ENCODE results near the gene GNAI1. TPM values are rescaled to one million over a fixed set of nuclear protein-coding genes. Genes with fewer than 3 reads are reported as not detected.

The GNAI1 gene
- total RNA-seq, 2 experiments from 2014 or later = not detected

DNA sequence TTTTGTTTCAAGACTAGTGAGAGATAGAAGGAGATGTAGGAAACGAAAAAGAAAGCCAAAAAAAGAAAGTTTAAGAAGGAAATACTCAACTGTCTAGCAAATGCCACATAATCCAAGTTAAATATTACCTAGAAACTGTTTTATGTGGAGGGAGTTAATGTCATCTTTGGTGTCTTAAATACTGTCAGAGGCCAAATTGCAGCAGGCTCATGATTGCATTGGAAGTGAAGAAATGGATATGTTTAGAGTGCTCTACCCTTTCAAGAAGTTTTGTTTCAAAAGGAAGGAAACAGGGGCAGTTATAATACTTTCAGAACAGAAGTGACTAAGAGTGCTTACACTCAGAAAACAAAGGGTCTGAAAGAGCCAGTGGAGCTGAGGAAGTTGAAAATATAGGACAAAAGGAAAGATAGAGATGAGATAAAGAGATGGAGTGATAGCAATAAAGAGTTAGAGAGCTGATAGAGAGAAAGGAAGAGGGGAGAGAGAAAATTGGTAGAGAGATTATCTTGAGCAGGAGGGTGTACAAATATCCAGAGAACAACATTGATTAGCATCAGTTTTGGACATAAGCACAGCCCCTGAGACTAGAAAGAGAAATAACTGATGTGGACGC is 28.0 kb upstream of the GNAI1 start:
- H3K9me3 Mint-ChIP-seq (ENCODE audit: insufficient read depth) = no peaks in the 10 kb centered on the region
- ATAC-seq (peak; percentile 30), DNase-seq (no peak)
- peak overlapping the region; percentile 50 for H3K27ac Mint-ChIP-seq
- no peak overlapping the region for H3K4me3 Mint-ChIP-seq
- peaks cover 29% of the 10 kb centered on the region for H3K4me1 Mint-ChIP-seq (ENCODE audit: low read depth)
- peaks cover 2% of the 10 kb centered on the region for H3K27me3 Mint-ChIP-seq (ENCODE audit: low read depth)
- ChIA-PET POLR2A (interaction anchor here (0.9 kb wide), 1 partner anchor 27 kb away, joined by 3 read pairs; no protein-coding TSS in a partner anchor), CTCF (interaction anchor here (1.0 to 4.7 kb wide), 4 partner anchors 10 to 47 kb away, joined by 3 to 24 read pairs (median 3); partner anchors contain the start of gene GNAI1)
- H3K36me3 Mint-ChIP-seq (ENCODE audit: low read depth) = no peaks in the 10 kb centered on the region

DNA sequence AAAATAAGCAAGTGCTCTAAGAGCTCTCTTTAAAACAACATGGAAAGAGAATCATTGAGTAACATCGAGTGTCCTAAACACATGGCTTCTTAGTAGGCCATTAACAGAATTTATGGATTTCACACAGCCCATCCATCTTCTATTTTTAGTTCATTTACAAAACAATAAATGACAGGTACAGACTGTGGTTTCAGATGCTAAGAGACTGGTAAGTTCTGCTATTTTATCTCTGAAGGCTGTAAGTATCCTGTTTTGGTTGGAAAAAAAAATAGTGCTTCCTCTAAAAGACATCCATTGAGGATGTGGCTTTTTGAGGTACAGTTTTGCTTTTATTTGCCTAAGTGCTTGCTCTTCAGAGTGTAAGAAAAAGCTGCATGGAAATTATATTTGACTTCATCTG is 27.4 kb upstream of the GNAI1 start:
- peaks cover 29% of the 10 kb centered on the region for H3K4me1 Mint-ChIP-seq (ENCODE audit: low read depth)
- no peaks in the 10 kb centered on the region for H3K9me3 Mint-ChIP-seq (ENCODE audit: insufficient read depth)
- CTCF ChIA-PET = interaction anchor here (1.0 to 4.7 kb wide), 4 partner anchors 11 to 47 kb away, joined by 3 to 24 read pairs (median 3); partner anchors contain the start of gene GNAI1
- POLR2A ChIA-PET = interaction anchor here (0.9 kb wide), 1 partner anchor 27 kb away, joined by 3 read pairs; no protein-coding TSS in a partner anchor
- H3K36me3 Mint-ChIP-seq (ENCODE audit: low read depth) = no peaks in the 10 kb centered on the region
- H3K27ac Mint-ChIP-seq = peak overlapping the region; percentile 50
- no peak overlapping the region for H3K4me3 Mint-ChIP-seq
- peaks cover 2% of the 10 kb centered on the region for H3K27me3 Mint-ChIP-seq (ENCODE audit: low read depth)
- ATAC-seq = peak; percentile 81
- DNase-seq = no peak

DNA sequence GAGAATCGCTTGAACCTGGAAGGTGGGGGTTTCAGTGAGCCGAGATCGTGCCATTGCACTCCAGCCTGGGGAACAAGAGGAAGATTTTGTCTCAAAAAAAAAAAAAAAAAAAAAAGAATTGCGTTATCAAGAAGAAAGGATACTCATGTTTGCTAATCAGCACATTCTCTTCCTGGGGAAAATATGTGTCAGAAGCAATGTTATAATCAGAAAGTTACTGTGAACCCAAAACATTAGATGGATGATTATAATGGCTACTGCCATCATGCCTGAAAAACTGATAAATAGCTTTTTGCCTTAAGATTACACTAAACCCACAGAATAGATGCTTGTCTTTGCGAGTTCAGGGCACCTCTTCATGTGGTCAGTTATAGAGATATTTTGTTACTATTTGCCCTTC is 24.3 kb upstream of the GNAI1 start:
- H3K4me1 Mint-ChIP-seq (ENCODE audit: low read depth) = peaks cover 27% of the 10 kb centered on the region
- H3K4me3 Mint-ChIP-seq = no peak overlapping the region
- ChIA-PET POLR2A (no interaction called here), CTCF (interaction anchor here (0.7 kb wide), 1 partner anchor 14 kb away, joined by 3 read pairs; no protein-coding TSS in a partner anchor)
- no peaks in the 10 kb centered on the region for H3K36me3 Mint-ChIP-seq (ENCODE audit: low read depth)
- ATAC-seq (no peak), DNase-seq (no peak)
- H3K27ac Mint-ChIP-seq = no peak overlapping the region
- H3K27me3 Mint-ChIP-seq (ENCODE audit: low read depth) = peaks cover 4% of the 10 kb centered on the region
- H3K9me3 Mint-ChIP-seq (ENCODE audit: insufficient read depth) = no peaks in the 10 kb centered on the region

DNA sequence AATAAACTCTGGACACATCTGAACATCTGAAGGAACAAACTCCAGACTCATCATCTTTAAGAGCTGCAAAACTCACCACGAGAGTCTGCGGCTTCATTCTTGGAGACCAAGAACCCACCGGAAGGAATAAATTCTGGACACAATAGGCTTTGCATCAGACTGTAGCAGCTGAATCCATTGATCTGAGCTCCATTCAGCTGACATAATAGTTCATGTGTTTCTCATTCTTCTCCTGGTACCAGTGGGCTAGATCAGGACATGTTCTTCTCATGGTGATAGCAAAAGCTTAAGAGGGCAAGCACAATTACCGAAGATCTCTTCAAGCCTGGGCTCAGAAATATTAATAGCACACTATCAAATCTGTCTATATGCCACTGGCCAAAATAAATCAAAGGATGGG is 20.5 kb upstream of the GNAI1 start:
- ATAC-seq (no peak), DNase-seq (no peak)
- Mint-ChIP-seq H3K27me3 (ENCODE audit: low read depth) (peaks cover 7% of the 10 kb centered on the region), H3K4me3 (no peak overlapping the region), H3K9me3 (ENCODE audit: insufficient read depth) (no peaks in the 10 kb centered on the region), H3K4me1 (ENCODE audit: low read depth) (no peaks in the 10 kb centered on the region), H3K36me3 (ENCODE audit: low read depth) (no peaks in the 10 kb centered on the region), H3K27ac (no peak overlapping the region)
- ChIA-PET POLR2A (no interaction called here), CTCF (interaction anchor here (1.0 to 1.6 kb wide), 5 partner anchors 16 to 53 kb away, joined by 3 to 5 read pairs (median 3); partner anchors contain the start of gene GNAI1)

DNA sequence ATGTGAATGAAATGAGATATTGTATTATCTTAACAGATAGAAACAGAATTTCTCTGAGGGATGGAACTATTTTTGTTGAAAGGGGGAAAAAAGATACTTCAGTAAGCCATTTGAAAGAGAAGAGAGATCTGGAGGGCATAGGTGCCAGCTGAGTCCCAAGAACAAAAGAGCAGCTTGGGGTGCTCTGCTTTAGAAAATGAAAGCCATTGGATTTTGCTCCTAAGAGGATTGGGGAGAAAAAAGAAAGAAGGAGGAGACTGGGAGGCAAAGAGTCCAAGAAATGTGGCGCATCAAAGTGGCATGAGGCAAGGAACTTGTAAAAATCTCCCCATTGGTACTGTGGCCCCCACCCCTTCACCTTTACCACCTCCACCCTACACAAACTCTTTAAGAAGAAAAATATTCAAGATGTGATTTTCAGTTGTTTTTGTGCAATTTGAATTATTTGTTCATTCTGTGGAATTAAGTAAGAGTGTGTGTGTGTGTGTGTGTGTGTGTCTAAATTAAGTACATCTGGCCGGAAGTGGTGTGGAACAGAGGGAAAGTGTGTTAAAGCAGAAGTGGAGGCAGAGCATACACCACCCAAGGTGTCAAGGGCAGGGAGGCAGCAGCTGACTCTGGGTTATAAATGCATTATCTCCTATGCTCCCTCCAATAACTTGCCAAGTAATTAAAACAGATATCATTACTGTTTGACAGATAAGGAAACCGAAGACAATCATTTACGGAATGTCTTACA is 9.9 kb upstream of the GNAI1 start:
- ChIA-PET POLR2A (no interaction called here), CTCF (no interaction called here)
- no peak overlapping the region for H3K4me3 Mint-ChIP-seq
- peaks cover 19% of the 10 kb centered on the region for H3K27me3 Mint-ChIP-seq (ENCODE audit: low read depth)
- H3K36me3 Mint-ChIP-seq (ENCODE audit: low read depth) = no peaks in the 10 kb centered on the region
- no peak overlapping the region for H3K27ac Mint-ChIP-seq
- ATAC-seq (no peak), DNase-seq (no peak)
- H3K4me1 Mint-ChIP-seq (ENCODE audit: low read depth) = peaks cover 6% of the 10 kb centered on the region
- no peaks in the 10 kb centered on the region for H3K9me3 Mint-ChIP-seq (ENCODE audit: insufficient read depth)

DNA sequence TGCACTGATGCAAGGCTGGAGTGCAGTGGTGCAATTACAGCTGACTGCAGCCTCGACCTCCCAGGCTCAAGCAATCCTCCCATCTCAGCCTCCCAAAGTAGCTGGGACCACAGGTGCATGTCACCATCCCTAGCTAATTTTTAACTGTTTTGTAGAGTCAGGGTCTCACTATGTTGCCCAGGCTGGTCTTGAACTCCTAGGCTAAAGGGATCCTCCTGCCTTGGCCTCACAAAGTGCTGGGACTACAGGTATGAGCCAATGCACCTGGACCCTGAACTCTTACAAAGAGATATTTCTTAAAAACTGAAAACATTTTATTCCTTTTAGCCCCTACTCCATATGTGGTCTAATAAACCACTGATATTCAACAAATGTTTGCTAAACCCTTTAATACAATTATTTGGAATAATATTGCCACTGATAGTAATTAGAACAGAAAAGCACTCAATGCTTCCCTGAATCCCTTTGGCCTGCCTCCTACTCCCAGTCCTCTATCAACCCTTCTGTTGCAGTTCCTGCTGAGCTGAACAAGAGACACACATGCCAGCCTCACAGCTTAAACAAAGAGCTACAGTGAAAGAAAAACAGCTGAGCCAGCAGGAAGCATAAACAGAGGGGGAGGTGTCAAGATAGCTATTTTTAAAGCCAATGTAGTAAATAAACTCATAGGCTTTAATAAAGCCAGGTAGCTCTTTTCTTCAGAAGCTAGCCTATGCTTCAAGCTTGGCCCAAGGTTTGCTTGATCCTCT is 7.0 kb upstream of the GNAI1 start:
- peaks cover 23% of the 10 kb centered on the region for H3K27me3 Mint-ChIP-seq (ENCODE audit: low read depth)
- H3K4me3 Mint-ChIP-seq = no peak overlapping the region
- no peak for DNase-seq
- H3K27ac Mint-ChIP-seq = no peak overlapping the region
- peaks cover 6% of the 10 kb centered on the region for H3K4me1 Mint-ChIP-seq (ENCODE audit: low read depth)
- ATAC-seq = no peak
- POLR2A ChIA-PET = no interaction called here
- H3K9me3 Mint-ChIP-seq (ENCODE audit: insufficient read depth) = no peaks in the 10 kb centered on the region
- CTCF ChIA-PET = no interaction called here
- H3K36me3 Mint-ChIP-seq (ENCODE audit: low read depth) = no peaks in the 10 kb centered on the region

DNA sequence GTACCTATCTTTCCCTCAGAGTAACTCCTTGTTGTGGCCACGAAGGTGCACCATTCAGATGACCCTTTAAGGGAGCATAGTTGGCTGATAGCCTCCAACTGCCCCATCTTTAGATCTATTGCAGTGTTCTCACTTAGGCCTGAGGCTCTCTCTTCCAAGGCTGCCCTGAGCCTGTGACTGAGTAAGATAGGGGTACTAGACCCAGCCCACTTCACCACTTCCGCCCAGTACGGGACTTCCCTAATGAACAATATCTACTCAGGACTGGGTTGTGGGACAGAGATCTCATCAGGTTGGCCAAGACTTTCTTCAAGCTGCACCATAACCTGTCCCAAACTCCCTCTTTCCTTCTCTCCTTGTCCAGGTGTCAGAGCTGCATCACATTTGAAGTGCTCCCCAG is 5.7 kb upstream of the GNAI1 start:
- Mint-ChIP-seq H3K27me3 (ENCODE audit: low read depth) (peaks cover 35% of the 10 kb centered on the region), H3K4me3 (no peak overlapping the region), H3K27ac (no peak overlapping the region), H3K4me1 (ENCODE audit: low read depth) (peaks cover 9% of the 10 kb centered on the region), H3K36me3 (ENCODE audit: low read depth) (no peaks in the 10 kb centered on the region), H3K9me3 (ENCODE audit: insufficient read depth) (no peaks in the 10 kb centered on the region)
- POLR2A ChIA-PET = no interaction called here
- no peak for ATAC-seq
- CTCF ChIA-PET = no interaction called here
- DNase-seq = no peak

DNA sequence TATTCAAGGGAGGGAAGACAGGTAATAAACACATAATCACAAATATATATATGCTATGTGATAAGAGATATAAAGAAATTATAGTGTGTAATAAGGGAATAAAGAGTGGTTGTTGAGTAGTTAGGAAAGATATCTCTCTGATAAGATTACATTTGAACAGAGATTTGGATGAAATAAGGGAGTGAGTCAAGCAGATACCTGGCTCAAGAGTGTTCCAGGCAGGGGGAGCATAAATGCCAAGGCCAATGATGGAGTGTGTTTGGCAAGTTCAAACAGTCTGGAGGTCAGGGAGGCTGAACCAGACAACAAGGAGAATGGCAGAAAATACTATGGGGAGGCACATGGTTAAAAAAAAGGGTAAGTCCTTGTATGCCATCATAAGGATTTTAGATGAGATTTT is 4.8 kb upstream of the GNAI1 start:
- Mint-ChIP-seq H3K4me1 (ENCODE audit: low read depth) (peaks cover 12% of the 10 kb centered on the region), H3K9me3 (ENCODE audit: insufficient read depth) (no peaks in the 10 kb centered on the region), H3K4me3 (no peak overlapping the region), H3K27me3 (ENCODE audit: low read depth) (peaks cover 39% of the 10 kb centered on the region), H3K27ac (no peak overlapping the region), H3K36me3 (ENCODE audit: low read depth) (no peaks in the 10 kb centered on the region)
- ATAC-seq = no peak
- ChIA-PET CTCF (no interaction called here), POLR2A (no interaction called here)
- no peak for DNase-seq

DNA sequence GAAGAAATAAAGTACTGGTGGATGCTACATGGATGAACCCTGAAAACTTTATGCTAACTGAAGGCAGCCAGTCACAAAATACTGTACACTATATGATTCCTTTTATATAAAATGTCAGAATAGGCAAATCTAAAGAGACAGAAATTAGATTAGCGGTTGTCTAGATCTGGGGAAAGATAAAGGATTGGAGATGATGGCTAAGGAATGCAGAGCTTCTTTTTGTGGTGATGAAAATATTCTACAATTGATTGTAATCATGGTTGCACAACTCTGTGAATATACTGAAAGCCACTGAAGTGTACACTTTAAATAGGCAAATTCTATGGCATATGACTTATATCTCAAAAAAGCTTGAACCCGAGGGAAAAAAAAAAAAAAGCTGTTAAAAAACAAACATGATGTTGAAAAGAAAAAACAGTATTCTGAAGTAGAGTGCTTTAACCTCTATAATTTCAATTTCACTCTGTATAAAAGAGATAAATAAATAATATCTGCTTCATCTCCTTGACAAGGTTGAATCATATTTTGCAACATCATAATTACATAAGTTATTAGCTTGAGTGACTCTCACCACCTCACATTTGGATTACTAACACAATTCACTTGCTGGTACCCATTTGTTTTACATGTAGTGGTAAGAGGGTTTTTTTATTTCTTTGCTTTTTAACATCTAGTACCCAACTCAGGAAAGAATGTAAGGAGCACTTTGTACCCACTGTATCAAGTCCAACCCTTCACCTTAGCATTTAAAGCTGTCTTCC is 2.8 kb upstream of the GNAI1 start:
- peaks cover 44% of the 10 kb centered on the region for H3K27me3 Mint-ChIP-seq (ENCODE audit: low read depth)
- ATAC-seq (no peak), DNase-seq (no peak)
- H3K36me3 Mint-ChIP-seq (ENCODE audit: low read depth) = no peaks in the 10 kb centered on the region
- no peaks in the 10 kb centered on the region for H3K9me3 Mint-ChIP-seq (ENCODE audit: insufficient read depth)
- ChIA-PET CTCF (interaction anchor here (2.3 kb wide), 1 partner anchor 35 kb away, joined by 8 read pairs; no protein-coding TSS in a partner anchor), POLR2A (no interaction called here)
- H3K4me1 Mint-ChIP-seq (ENCODE audit: low read depth) = peaks cover 14% of the 10 kb centered on the region
- no peak overlapping the region for H3K27ac Mint-ChIP-seq
- no peak overlapping the region for H3K4me3 Mint-ChIP-seq

DNA sequence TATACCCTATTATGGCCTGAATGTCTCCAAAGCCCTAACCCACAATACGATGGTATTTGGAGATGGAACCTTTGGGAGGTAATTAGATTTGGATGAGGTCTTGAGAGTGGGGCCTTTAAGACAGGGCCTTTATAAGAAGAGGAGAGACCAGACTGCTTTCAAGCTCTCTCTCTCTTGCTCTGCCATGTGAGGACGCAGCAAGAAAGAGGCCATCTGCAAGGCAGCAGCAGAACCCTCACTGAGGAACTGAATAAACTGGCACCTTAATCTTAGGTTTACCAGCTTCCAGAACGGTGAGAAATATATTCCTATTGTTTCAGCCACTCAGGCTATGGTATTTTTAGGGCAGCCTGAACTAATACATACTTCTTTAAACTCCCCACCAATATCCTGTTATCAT is 2.0 kb upstream of the GNAI1 start:
- POLR2A ChIA-PET = no interaction called here
- Mint-ChIP-seq H3K27me3 (ENCODE audit: low read depth) (peaks cover 43% of the 10 kb centered on the region), H3K9me3 (ENCODE audit: insufficient read depth) (no peaks in the 10 kb centered on the region), H3K27ac (no peak overlapping the region), H3K4me1 (ENCODE audit: low read depth) (peaks cover 14% of the 10 kb centered on the region), H3K4me3 (no peak overlapping the region), H3K36me3 (ENCODE audit: low read depth) (no peaks in the 10 kb centered on the region)
- ATAC-seq (no peak), DNase-seq (no peak)
- CTCF ChIA-PET = interaction anchor here (1.4 to 2.3 kb wide), 2 partner anchors 18 to 35 kb away, joined by 3 to 8 read pairs; no protein-coding TSS in a partner anchor

DNA sequence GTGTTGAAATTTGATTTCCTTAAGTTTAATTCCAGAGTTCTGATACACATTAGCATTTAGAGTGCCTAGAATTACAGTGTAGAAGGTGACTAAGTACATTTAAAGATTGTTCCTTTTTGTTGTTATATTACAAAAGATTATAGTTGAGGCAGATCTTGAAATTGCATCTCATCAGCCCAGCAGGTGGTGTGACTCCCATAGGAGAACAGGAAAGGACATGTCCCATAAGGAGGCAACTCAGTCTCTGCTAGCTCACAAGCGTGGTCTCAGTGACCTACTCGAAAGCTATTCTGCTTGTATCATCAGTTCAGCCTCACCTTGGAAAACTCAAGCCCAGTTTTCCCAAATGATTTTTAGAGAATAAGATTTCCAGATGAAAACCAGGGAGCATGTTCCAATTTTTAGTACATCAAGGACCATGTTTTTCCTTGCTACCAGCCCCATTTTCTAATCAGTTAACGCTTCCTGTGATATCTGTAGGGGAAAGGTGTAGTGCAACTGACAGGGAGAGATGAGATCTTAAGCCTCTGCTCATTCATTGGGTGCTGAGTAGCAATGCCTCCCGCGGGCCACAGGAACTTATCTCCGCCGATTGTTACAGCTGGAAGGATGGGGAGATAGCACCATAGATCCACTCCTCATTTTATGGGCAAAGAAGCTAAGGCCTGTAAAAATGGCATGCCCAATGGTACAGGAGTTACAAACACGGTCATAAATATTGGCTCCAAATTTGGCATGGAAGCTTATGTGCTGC is 1.1 kb upstream of the GNAI1 start:
- Mint-ChIP-seq H3K9me3 (ENCODE audit: insufficient read depth) (no peaks in the 10 kb centered on the region), H3K27me3 (ENCODE audit: low read depth) (peaks cover 48% of the 10 kb centered on the region), H3K36me3 (ENCODE audit: low read depth) (no peaks in the 10 kb centered on the region), H3K27ac (no peak overlapping the region), H3K4me3 (peak overlapping the region; percentile 9), H3K4me1 (ENCODE audit: low read depth) (peaks cover 14% of the 10 kb centered on the region)
- POLR2A ChIA-PET = interaction anchor here (1.1 kb wide), 1 partner anchor 26 kb away, joined by 3 read pairs; no protein-coding TSS in a partner anchor
- CTCF ChIA-PET = interaction anchor here (0.9 to 2.3 kb wide), 6 partner anchors 15 to 55 kb away, joined by 3 to 8 read pairs (median 3); no protein-coding TSS in a partner anchor
- ATAC-seq (no peak), DNase-seq (no peak)

Measured in activated CD8-positive, alpha-beta T cell treated with anti-CD3 and anti-CD28 coated beads, Interleukin-2, amount 10 ng/mL, durations not matched to agents 7 days and 5 days (primary cell).